ENCODE data around the gene KDM2B. TPM values are rescaled to one million over a fixed set of nuclear protein-coding genes. Genes with fewer than 3 reads are reported as not detected.

Gene KDM2B
- polyA plus RNA-seq, 1 donor (not counting 4 experiments of a cell fraction or from before 2014, with no cell fraction given) = 10.3 TPM

GRCh38 chr12:121464331-121464730, 116.5 kb downstream of the KDM2B start:
- no peak for DNase-seq (ENCODE audit: low read depth, low spot score)
- Histone ChIP-seq H3K27ac (ENCODE audit: control insufficient read depth, insufficient read depth, low read length) (no peak overlapping the region), H4K20me1 (ENCODE audit: control insufficient read depth, extremely low read depth, insufficient read depth, low read length) (peaks cover 2% of the 10 kb centered on the region), H3K9me1 (ENCODE audit: control insufficient read depth, extremely low read depth, insufficient read depth, low read length) (no peaks in the 10 kb centered on the region), H2AFZ (ENCODE audit: control insufficient read depth, low read length) (no peak overlapping the region), H3K9ac (ENCODE audit: control insufficient read depth, extremely low read depth, insufficient read depth, low read length) (no peak overlapping the region), H3K9me3 (ENCODE audit: control insufficient read depth, low read depth, low read length) (no peaks in the 10 kb centered on the region), H3K4me1 (ENCODE audit: control insufficient read depth, extremely low read depth, insufficient read depth, low read length) (peaks cover 8% of the 10 kb centered on the region), H3K27me3 (ENCODE audit: control insufficient read depth, extremely low read depth, insufficient read depth, low read length) (no peaks in the 10 kb centered on the region), H3K36me3 (ENCODE audit: control insufficient read depth in 2 of 2, extremely low read depth in 1 of 2, insufficient read depth in 2 of 2, low read length in 2 of 2) (peaks cover 0 to 2% of the 10 kb centered on the region in 2 experiments), H3K4me2 (ENCODE audit: control insufficient read depth, extremely low read depth, insufficient read depth, low read depth, low read length) (no peak overlapping the region), H3K79me2 (ENCODE audit: control insufficient read depth, insufficient read depth, low read length) (peaks cover 47% of the 10 kb centered on the region), H3K4me3 (ENCODE audit: control insufficient read depth in 2 of 3, extremely low read depth in 1 of 3, insufficient read depth in 2 of 3, low read depth in 1 of 3, low read length in 3 of 3) (no peak overlapping the region)
- no peak for TF ChIP-seq EZH2 (IDR thresholded peaks at IDR 0.05; ENCODE audit: low read length)
- TF ChIP-seq CTCF (optimal IDR thresholded peaks at IDR 0.05 in 1 of 3, IDR thresholded peaks at IDR 0.05 in 1 of 3, conservative IDR thresholded peaks at IDR 0.05 in 1 of 3; ENCODE audit: extremely low read depth in 1 of 3, insufficient read depth in 2 of 3, low read length in 3 of 3) = no peak
- dilution Hi-C loops (cut with MboI; ENCODE audit: extremely low pct_ligation_motif_present, low sequenced_read_pairs) = no loop called here
- FAIRE-seq = no peak

GRCh38 chr12:121461048-121461447, 119.8 kb downstream of the KDM2B start:
- Histone ChIP-seq H3K9me1 (ENCODE audit: control insufficient read depth, extremely low read depth, insufficient read depth, low read length) (no peaks in the 10 kb centered on the region), H3K9me3 (ENCODE audit: control insufficient read depth, low read depth, low read length) (no peaks in the 10 kb centered on the region), H2AFZ (ENCODE audit: control insufficient read depth, low read length) (no peak overlapping the region), H3K27ac (ENCODE audit: control insufficient read depth, insufficient read depth, low read length) (no peak overlapping the region), H3K4me3 (ENCODE audit: control insufficient read depth in 2 of 3, extremely low read depth in 1 of 3, insufficient read depth in 2 of 3, low read depth in 1 of 3, low read length in 3 of 3) (no peak overlapping the region), H3K27me3 (ENCODE audit: control insufficient read depth, extremely low read depth, insufficient read depth, low read length) (no peaks in the 10 kb centered on the region), H3K4me2 (ENCODE audit: control insufficient read depth, extremely low read depth, insufficient read depth, low read depth, low read length) (no peak overlapping the region), H4K20me1 (ENCODE audit: control insufficient read depth, extremely low read depth, insufficient read depth, low read length) (peaks cover 6% of the 10 kb centered on the region), H3K4me1 (ENCODE audit: control insufficient read depth, extremely low read depth, insufficient read depth, low read length) (peaks cover 8% of the 10 kb centered on the region), H3K36me3 (ENCODE audit: control insufficient read depth in 2 of 2, extremely low read depth in 1 of 2, insufficient read depth in 2 of 2, low read length in 2 of 2) (peaks cover 0 to 2% of the 10 kb centered on the region in 2 experiments), H3K79me2 (ENCODE audit: control insufficient read depth, insufficient read depth, low read length) (peaks cover 75% of the 10 kb centered on the region), H3K9ac (ENCODE audit: control insufficient read depth, extremely low read depth, insufficient read depth, low read length) (no peak overlapping the region)
- FAIRE-seq (no peak), DNase-seq (ENCODE audit: low read depth, low spot score) (no peak)
- dilution Hi-C loops (cut with MboI; ENCODE audit: extremely low pct_ligation_motif_present, low sequenced_read_pairs) = no loop called here
- TF ChIP-seq CTCF (optimal IDR thresholded peaks at IDR 0.05 in 1 of 3, IDR thresholded peaks at IDR 0.05 in 1 of 3, conservative IDR thresholded peaks at IDR 0.05 in 1 of 3; ENCODE audit: extremely low read depth in 1 of 3, insufficient read depth in 2 of 3, low read length in 3 of 3) (no peak), EZH2 (IDR thresholded peaks at IDR 0.05; ENCODE audit: low read length) (no peak)

All from keratinocyte (primary cell).